IPS-15b (cell line): Measurements from ENCODE around the gene PARN.
"Not testable (repeated sequence)": the region's sequence is repeated elsewhere in the genome, so short reads cannot be mapped to it uniquely, and the experiment has no call there.

ENCODE experiments used
- H3K27me3 ChIP-seq: one replicate; pipeline ENCODE4 v1.6.1; 2013; ENCODE audit warnings: low read length; ENCODE audit not compliant: control insufficient read depth, insufficient read depth
- H3K36me3 ChIP-seq: one replicate; pipeline ENCODE4 v1.6.1; 2013; ENCODE audit warnings: low read length; ENCODE audit not compliant: control insufficient read depth, insufficient read depth
- H3K4me1 ChIP-seq: one replicate; pipeline ENCODE4 v1.6.1; 2013; ENCODE audit warnings: mild to moderate bottlenecking, low read length; ENCODE audit not compliant: control insufficient read depth, insufficient read depth
- H3K4me3 ChIP-seq: one replicate; pipeline ENCODE4 v1.5.1; 2013; ENCODE audit warnings: low read depth, low read length
- H3K9ac ChIP-seq: one replicate; pipeline ENCODE4 v1.6.1; 2013; ENCODE audit warnings: low read depth, mild to moderate bottlenecking, low read length
- H3K9me3 ChIP-seq: one replicate; pipeline ENCODE4 v1.6.1; 2013; ENCODE audit warnings: mild to moderate bottlenecking, low read length; ENCODE audit not compliant: control insufficient read depth, insufficient read depth

Gene PARN

DNA sequence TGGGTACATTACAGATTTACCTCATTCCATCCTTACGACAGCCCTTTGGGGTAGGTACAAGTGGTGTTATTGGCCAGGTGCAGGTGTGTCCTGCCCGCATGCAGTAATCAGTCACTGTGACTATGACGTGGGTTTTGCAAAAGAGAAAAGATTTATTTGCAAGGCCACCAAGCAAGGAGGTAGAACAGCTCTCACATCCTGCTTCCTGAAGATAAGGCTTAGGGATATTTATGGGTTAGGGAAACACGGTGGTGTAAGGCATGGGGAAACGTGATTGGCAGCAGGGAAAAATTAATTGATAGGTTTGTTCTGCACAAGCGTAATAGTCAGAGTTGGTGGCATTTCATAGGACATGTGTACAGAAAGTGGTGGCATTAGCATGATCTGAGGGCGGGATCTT is 214.8 kb downstream of the PARN start:
- Histone ChIP-seq H3K9ac (no peak overlapping the region), H3K9me3 (no peaks in the 10 kb centered on the region), H3K36me3 (no peaks in the 10 kb centered on the region), H3K4me3 (no peak overlapping the region), H3K27me3 (no peaks in the 10 kb centered on the region), H3K4me1 (no peaks in the 10 kb centered on the region)

DNA sequence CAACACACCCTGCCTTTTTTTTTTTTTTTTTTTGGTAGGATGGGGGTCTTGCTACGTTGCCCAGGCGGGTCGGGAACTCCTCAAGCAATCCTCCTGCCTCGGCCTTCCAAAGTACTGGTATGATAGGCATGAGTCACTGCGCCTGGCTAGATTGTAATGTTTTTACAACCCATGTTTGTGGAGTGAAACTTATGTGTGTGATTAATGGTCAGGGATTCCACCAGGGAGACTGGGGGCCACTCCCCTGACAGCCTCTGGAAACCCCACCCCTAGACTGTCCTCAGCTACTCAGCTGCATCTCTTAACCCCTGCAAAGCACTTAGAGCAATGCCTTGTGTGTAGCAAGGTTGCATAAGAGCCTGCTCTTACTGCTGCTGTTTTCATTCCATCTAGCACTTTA is 220.5 kb downstream of the PARN start:
- H3K4me1 ChIP-seq: no peaks in the 10 kb centered on the region
- H3K4me3 ChIP-seq: no peak overlapping the region
- H3K27me3 ChIP-seq: no peaks in the 10 kb centered on the region
- no peaks in the 10 kb centered on the region for H3K36me3 ChIP-seq
- no peaks in the 10 kb centered on the region for H3K9me3 ChIP-seq
- no peak overlapping the region for H3K9ac ChIP-seq

DNA sequence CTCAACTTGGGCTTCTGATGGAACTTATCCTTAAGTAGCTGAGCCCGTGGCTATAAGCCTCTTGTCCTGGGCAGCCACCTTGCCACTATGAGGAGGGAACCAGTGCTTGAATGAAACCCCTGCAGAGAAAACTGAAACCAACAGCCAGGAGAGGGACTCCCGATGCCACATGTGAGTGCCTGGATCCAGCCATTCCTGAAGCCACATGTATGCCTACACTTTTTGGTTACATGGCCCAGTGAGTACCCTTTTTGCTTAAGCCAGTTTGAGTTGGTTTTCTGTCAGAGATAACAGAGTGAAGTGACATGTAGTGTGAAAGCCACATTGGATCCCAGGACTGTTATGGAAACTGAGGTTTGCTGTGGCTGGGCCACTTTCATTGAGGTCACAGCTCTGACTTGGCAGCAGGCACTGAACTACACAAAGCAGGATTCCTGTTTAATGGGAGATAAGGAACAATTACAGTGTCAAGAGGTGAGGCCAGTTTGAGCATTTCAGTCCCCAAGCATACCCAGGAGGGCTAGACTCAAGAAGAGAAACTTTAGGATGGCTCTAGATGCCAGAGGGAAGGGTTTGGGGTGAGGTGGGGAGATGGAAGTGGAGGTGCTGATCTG is 222.2 kb downstream of the PARN start:
- no peaks in the 10 kb centered on the region for H3K9me3 ChIP-seq
- no peaks in the 10 kb centered on the region for H3K4me1 ChIP-seq
- no peak overlapping the region for H3K9ac ChIP-seq
- no peaks in the 10 kb centered on the region for H3K36me3 ChIP-seq
- H3K4me3 ChIP-seq: no peak overlapping the region
- no peaks in the 10 kb centered on the region for H3K27me3 ChIP-seq

DNA sequence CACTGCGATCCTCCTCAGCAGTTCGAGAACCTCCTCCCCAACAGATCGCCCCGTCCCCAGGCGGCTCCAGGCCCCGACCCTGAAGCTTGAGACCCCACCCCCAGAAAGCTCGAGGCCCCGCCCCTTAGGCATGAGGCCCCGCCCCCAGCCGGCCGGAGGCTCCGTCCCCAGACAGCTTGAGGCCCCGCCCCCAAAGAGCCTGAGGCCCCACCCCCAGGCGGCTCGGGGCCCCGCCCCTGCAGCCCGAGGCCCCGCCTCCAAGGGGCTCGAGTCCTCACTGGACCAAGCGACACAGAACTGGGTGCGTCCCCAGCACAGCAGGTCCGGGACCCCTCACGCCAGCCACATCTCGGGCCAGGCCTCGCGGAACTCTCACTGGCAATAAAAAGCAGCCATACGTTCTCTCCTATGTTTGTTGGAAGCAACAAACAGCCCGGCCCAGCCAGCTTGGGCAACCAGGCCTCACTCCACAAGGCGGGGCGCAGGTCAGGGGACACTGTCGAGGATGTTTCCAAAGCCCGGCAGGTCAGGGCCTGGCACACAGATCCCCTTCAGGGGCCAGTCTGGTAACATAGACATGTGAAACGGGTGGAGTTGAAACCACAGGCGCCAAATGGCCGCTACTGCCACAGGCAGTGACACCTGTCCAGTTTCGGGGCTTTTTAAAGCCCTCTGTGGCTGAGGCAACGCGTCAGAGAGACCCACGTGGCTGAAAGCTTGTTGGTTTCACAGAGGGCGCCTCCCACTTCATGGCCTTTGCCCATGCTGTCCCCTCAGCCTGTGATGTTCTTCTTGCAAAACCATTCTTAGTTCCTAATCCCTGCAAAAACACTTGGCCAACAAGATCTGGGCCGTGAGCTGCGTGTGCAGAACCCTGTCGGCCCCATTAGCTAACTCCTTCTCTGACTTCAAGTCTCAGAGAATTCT is 224.2 kb downstream of the PARN start:
- no peak overlapping the region for H3K4me3 ChIP-seq
- no peaks in the 10 kb centered on the region for H3K4me1 ChIP-seq
- H3K9ac ChIP-seq: no peak overlapping the region
- H3K36me3 ChIP-seq: no peaks in the 10 kb centered on the region
- H3K9me3 ChIP-seq: no peaks in the 10 kb centered on the region
- no peaks in the 10 kb centered on the region for H3K27me3 ChIP-seq

DNA sequence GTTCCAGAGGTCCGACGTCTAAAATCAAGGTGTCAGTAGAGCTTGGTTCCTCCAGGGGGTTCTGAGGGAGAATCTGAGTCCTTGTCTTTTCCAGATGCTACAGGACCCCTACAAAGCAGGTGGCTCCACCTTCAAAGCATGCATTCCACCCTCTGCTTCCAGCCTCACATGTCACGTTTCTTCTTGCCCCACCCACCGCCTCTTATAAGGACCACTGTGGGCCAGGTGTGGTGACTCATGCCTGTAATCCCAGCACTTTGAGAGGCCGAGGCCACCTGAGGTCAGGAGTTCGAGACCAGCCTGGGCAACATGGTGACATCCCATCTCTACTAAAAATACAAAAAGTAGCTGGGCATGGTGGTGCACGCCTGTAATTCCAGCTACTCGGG is 227.1 kb downstream of the PARN start:
- not testable (repeated sequence) for H3K27me3 ChIP-seq, H3K4me1 ChIP-seq, H3K36me3 ChIP-seq, H3K9ac ChIP-seq, H3K4me3 ChIP-seq, H3K9me3 ChIP-seq

DNA sequence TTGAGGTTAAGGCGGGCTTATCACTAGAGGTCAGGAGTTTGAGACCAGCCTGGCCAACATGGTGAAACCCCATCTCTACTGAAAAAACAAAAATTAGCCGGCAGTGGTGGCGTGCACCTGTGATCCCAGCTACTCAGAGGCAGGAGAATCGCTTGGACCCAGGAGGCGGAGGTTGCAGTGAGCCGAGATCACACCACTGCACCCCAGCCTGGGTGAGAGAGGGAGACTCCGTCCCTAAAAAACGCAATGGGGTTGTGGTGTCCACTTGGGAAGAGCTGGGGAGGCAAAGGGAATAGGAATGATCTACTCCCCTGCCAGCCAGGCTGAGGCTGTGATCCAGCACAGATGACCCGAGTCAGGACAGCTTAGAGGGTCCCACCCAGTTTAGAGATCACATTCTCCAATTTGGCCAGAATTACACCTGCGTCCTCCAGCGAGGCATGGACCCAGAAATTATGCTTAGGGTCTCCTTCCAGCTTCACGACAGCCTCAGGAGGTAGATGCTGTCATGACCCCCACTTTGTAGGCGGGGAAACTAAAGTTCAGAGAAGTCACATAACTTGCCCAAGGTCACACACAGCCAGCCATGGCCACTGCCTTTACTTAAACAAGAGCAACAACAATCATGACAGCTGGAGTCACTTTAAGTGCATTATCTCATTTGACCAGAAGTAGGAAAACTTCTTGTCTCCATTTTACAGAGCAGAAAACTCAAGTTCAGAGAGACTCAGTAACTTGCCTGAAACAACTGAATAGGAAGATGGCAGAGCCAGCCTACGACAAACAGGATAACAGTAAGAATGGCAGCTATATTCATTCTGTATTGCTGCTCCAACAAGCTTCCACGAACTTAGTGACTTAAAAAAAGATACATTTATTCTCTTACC is 227.7 kb downstream of the PARN start:
- H3K27me3 ChIP-seq, H3K4me3 ChIP-seq, H3K36me3 ChIP-seq, H3K4me1 ChIP-seq, H3K9ac ChIP-seq, H3K9me3 ChIP-seq: not testable (repeated sequence)

DNA sequence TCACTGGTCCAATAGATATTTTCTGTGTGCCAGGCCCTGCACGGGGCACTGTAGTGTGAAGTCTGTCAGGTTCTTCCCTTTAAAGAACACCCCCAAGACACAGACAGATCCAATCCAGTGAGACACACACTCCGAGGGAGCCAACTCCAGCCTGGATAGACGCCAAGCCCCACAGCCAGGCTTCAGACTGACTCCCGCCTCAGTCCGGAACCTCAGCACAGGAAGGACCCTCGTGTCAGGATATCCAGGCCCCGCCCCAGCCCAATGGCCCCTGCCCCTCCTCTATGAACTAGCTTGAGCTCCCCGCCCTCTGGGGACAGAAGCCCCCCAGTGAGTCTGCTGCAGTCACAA is 228.4 kb downstream of the PARN start:
- not testable (repeated sequence) for H3K9ac ChIP-seq, H3K4me3 ChIP-seq, H3K36me3 ChIP-seq, H3K4me1 ChIP-seq, H3K27me3 ChIP-seq, H3K9me3 ChIP-seq

DNA sequence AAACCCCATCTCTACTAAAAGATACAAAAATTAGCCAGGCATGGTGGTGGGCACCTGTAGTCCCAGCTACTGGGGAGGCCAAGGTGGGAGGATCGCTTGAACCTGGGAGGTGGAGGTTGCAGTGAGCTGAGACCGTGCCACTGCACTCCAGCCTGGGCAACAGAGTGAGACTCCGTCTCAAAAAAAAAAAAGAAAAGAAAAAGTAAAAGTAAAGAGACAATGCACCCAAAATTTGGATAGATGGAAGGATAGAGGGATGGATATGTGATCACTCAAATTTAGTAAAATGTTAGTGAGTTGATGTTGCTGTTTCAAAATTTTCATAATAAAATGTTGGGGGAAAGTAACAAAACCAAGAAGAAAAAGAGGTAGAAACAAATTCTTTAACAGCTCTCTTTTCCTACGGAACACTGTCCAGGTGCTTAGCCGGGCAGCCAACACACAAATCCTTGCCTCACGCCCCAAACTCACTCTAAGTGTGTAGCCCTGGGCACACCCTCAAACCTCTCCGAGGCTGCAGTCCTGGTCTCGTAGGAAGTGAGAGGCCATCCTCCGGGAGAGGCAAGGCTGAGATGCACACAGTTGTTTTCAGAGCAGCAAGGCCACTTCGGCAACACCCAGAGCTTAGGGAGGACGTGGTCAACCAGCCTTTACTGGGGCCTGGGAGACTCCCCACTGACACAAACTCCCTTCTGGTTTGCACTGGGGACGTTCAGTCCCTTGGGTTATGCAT is 228.9 kb downstream of the PARN start:
- not testable (repeated sequence) for H3K9me3 ChIP-seq, H3K9ac ChIP-seq, H3K4me3 ChIP-seq, H3K4me1 ChIP-seq, H3K27me3 ChIP-seq, H3K36me3 ChIP-seq

DNA sequence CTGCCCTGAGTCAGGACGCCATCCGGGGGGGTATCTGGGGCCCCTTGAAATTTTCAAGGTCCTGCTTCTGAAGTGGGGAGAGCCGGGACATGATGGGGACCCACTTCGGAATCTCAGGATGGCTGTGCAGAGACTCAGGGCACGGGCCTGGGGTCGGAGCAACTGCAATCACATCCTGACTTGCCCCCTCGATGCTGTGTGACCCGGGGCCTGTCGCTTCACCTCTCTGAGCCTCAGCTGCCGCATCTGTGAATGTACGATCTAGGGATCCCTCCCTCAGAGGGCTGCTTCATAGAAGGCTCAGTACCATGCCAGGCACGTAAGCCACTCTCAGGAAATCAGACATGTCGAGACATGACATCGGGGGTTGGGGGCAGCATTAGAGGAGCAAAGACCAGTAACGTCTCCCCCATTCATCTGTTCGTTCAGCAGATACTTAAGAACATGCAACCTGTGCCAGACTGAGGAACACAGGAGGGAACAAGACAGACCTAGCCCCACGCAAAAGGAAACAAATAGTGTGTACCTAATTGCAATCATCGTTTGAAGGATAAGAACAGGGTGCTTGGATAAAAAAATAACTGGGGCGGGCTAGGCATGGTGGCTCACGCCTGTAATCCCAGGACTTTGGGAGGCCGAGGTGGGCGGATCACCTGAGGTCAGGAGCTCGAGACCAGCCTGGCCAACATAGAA is 229.6 kb downstream of the PARN start:
- no peaks in the 10 kb centered on the region for H3K9me3 ChIP-seq
- H3K4me3 ChIP-seq: no peak overlapping the region
- no peaks in the 10 kb centered on the region for H3K27me3 ChIP-seq
- H3K4me1 ChIP-seq: peaks cover 2% of the 10 kb centered on the region
- H3K36me3 ChIP-seq: no peaks in the 10 kb centered on the region
- no peak overlapping the region for H3K9ac ChIP-seq

DNA sequence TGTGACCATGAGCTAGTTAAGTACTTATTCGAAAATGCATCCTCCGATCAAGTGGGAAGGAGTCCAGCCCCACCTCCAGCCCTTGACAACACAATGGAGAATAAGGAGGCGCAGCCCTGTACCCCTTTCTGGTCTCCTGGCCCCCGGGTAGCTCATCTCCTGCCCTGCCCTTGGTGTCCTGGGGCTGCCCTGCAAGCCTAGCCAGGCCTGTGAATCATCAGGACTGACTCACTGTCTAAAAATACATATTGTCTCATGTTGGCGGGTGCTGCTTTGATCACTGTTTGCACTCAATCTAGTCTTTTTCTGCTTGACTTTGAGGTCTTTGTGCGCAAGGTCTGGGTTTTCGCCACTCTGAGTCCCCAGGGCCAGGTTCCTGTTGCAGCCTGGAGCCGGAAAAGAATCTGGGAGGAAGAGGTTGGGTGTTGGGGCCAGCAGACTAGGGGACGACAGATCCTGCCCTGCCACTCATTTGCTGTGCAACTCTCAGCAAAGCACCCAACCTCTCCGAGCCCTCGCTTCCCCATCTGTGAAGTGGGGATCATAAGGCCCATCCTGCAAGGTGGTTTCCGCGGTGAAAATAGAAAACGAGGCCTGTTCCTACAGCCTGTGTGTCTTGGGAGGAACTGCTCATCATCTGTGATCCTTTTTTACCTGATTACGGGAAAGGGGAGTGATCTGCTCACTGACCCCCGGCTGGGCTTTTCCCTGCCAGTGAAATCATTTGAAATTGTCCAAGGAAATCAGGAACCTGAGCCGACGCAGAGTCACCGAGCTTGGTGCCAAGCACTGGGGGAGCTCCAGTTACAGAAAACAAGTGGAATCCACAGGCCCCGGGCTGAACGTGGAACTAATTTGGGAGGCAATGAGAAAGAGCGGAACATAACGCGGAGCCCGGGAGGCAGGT is 230.4 kb downstream of the PARN start:
- Histone ChIP-seq H3K4me3 (no peak overlapping the region), H3K4me1 (peaks cover 2% of the 10 kb centered on the region), H3K36me3 (no peaks in the 10 kb centered on the region), H3K27me3 (no peaks in the 10 kb centered on the region), H3K9ac (no peak overlapping the region), H3K9me3 (no peaks in the 10 kb centered on the region)
